BE2C (cell line): ENCODE measurements around the gene PDS5B.
A peak's percentile ranks its signal among the peaks of the same experiment; 100 is the strongest.

Experiments used
- DNase-seq: peaks from one replicate; pipeline ENCODE4 v3.0.0-alpha.2; 2020
- H3K27me3 ChIP-seq: fragments of 250-450 bp; sonication (Bioruptor Pico); 2 replicates; pipeline ENCODE4 v1.5.1; 2020; ENCODE audit warnings: mild to moderate bottlenecking
- H3K36me3 ChIP-seq: fragments of 250-450 bp; sonication (Bioruptor Pico); 2 replicates; pipeline ENCODE4 v1.5.1; 2020; ENCODE audit warnings: mild to moderate bottlenecking
- H3K4me1 ChIP-seq: fragments of 250-450 bp; sonication (Bioruptor Pico); 2 replicates; pipeline ENCODE4 v1.5.1; 2020
- H3K4me3 ChIP-seq: 2 replicates; pipeline ENCODE4 v1.5.1; 2011; ENCODE audit warnings: low read depth, low read length
- H3K9me3 ChIP-seq: fragments of 250-450 bp; sonication (Bioruptor Pico); 2 replicates; pipeline ENCODE4 v1.5.1; 2020
- TF ChIP-seq, protein P1 (sequence below): IDR thresholded peaks from 2 replicates; pipeline ENCODE4 v1.5.1; 2012; ENCODE audit warnings: mild to moderate bottlenecking, low read depth, low read length

PDS5B gene

GRCh38 chr13:32629313-32629712, 43.1 kb downstream of the PDS5B start:
- H3K27me3 ChIP-seq: no peaks in the 10 kb centered on the region
- H3K9me3 ChIP-seq: no peaks in the 10 kb centered on the region
- TF ChIP-seq, protein P1, sequence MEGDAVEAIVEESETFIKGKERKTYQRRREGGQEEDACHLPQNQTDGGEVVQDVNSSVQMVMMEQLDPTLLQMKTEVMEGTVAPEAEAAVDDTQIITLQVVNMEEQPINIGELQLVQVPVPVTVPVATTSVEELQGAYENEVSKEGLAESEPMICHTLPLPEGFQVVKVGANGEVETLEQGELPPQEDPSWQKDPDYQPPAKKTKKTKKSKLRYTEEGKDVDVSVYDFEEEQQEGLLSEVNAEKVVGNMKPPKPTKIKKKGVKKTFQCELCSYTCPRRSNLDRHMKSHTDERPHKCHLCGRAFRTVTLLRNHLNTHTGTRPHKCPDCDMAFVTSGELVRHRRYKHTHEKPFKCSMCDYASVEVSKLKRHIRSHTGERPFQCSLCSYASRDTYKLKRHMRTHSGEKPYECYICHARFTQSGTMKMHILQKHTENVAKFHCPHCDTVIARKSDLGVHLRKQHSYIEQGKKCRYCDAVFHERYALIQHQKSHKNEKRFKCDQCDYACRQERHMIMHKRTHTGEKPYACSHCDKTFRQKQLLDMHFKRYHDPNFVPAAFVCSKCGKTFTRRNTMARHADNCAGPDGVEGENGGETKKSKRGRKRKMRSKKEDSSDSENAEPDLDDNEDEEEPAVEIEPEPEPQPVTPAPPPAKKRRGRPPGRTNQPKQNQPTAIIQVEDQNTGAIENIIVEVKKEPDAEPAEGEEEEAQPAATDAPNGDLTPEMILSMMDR: no peak
- H3K36me3 ChIP-seq: no peaks in the 10 kb centered on the region
- no peak overlapping the region for H3K4me3 ChIP-seq
- H3K4me1 ChIP-seq: no peaks in the 10 kb centered on the region; the same call in 1 of the 2 replicates
- no peak for DNase-seq

GRCh38 chr13:32629866-32630265, 43.6 kb downstream of the PDS5B start:
- H3K9me3 ChIP-seq: no peaks in the 10 kb centered on the region

DNA sequence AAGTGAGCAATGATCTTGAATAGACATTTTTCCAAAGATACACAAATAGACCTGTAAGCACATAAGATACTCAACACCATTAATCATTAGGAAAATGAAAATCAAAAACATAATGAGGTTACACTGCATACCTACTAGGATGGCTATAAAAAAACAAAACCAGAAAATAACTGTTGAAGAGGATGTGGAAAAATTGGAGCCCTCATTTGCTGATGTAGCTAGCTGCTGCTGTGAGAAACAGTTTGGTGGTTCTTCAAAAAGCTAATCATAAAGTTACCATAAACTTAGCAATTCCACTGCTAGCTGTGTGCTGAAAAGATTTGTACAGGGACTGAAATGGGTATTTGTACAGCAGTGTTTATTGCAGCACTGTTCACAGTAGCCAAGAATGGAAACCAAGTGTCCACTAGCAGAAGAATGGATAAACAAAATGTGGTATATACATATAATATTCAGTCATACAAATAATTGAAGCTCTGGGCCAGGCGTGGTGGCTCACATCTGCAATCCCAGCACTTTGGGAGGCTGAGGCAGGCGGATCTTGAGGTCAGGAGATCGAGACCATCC, 46.2 kb downstream of the PDS5B start:
- H3K4me1 ChIP-seq: no peaks in the 10 kb centered on the region
- H3K27me3 ChIP-seq: no peaks in the 10 kb centered on the region
- DNase-seq: no peak
- no peaks in the 10 kb centered on the region for H3K36me3 ChIP-seq
- TF ChIP-seq, protein P1: no peak
- H3K9me3 ChIP-seq: no peaks in the 10 kb centered on the region
- H3K4me3 ChIP-seq: no peak overlapping the region

More at GRCh38 chr13:32629866-32630265, 43.6 kb downstream of the PDS5B start:
- TF ChIP-seq, protein P1: no peak
- H3K4me1 ChIP-seq: no peaks in the 10 kb centered on the region; the same call in 1 of the 2 replicates
- DNase-seq: no peak
- no peak overlapping the region for H3K4me3 ChIP-seq
- H3K27me3 ChIP-seq: no peaks in the 10 kb centered on the region
- H3K36me3 ChIP-seq: no peaks in the 10 kb centered on the region

DNA sequence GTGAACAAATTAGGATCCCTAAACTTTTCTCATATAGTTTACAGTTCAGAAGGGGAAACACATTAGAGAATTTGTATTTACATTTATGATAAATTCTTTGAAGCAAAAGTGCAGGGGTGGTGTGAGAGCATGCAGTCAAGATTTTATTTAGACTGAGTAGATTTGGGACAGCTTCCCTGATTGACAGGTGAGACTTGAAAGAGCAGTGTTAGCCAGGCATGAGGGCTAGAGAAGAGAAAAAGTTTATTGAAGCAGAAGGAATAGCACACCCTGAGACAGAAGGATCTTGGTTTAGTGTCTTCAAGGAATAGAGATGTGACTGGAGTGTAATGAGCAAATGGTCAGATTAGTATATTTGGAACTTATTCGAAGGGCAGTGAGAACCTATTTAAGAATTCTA, 50.5 kb downstream of the PDS5B start:
- Histone ChIP-seq H3K4me1 (peaks cover 8% of the 10 kb centered on the region), H3K4me3 (no peak overlapping the region), H3K27me3 (no peaks in the 10 kb centered on the region), H3K9me3 (no peaks in the 10 kb centered on the region), H3K36me3 (no peaks in the 10 kb centered on the region)
- TF ChIP-seq, protein P1: no peak
- no peak for DNase-seq

DNA sequence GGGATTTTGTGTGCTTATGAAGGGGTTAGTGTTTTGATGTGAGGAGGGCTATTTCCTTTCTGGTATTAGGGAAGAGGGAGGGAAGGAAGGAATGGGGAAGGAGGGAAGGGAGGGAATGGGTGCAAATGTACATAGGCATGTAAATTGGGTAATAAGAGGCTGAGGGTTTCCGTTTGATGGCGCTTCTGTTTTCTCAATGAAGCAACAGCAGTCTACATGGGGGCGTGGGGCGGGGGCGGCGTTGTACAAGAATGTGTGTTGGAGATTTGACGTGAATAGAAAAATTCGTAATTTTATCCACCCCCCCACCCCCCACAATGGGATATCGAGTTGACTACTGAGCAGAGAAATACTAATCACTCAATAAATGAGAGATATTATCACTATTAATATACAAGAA, 52.5 kb downstream of the PDS5B start:
- no peaks in the 10 kb centered on the region for H3K27me3 ChIP-seq
- H3K9me3 ChIP-seq: no peaks in the 10 kb centered on the region
- no peaks in the 10 kb centered on the region for H3K36me3 ChIP-seq
- TF ChIP-seq, protein P1: no peak
- H3K4me3 ChIP-seq: no peak overlapping the region
- peaks cover 8% of the 10 kb centered on the region for H3K4me1 ChIP-seq
- no peak for DNase-seq

DNA sequence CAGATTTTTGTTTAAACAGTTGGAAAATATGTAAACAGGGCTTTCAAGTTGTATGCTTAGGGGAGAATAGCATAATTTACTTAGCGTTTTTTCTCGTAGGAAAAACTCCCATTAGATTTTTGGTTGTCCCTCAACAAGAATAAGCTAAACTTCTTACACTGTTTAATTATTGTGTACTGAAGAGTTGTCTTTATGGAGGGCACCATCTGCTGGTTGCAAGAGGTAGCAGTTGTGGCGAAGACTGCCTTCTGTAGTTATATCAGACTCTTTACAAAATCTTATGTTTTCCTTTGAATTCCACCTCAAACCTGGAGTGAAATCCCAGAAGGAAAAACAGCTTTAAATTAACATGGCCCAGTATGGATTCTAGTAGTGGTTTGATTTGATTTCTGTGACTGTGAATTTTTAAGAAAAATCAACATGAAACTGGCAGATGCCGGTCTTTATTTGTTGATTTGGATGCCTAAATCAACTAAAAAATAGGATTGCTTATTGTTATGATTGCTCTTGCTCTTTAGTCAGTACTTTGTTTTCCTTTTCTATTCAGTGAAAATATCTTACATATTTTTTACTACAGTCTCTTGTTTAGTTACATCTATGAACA, 53.4 kb downstream of the PDS5B start:
- no peaks in the 10 kb centered on the region for H3K36me3 ChIP-seq
- DNase-seq: peak; percentile 54
- TF ChIP-seq, protein P1: peak; percentile 94
- H3K27me3 ChIP-seq: no peaks in the 10 kb centered on the region
- H3K9me3 ChIP-seq: no peaks in the 10 kb centered on the region
- peaks cover 8% of the 10 kb centered on the region for H3K4me1 ChIP-seq
- no peak overlapping the region for H3K4me3 ChIP-seq
